NCI-H226 (cell line): ENCODE measurements around the gene NTN5.
A peak's percentile ranks its signal among the peaks of the same experiment; 100 is the strongest.
"Not testable (repeated sequence)": the region's sequence is repeated elsewhere in the genome, so short reads cannot be mapped to it uniquely, and the experiment has no call there.

Experiments used
- DNase-seq: peaks from one replicate; pipeline ENCODE4 v3.0.0-alpha.2; 2015

NTN5 gene

GRCh38 chr19:48668332-48668731 lies 4.5 kb downstream of the NTN5 start:
- no peak for DNase-seq

- DNase-seq, result no peak
Observed at GRCh38 chr19:48665786-48666185, 7.0 kb downstream of the NTN5 start.

- no peak for DNase-seq
Observed at GRCh38 chr19:48664476-48664875, 8.3 kb downstream of the NTN5 start.

- DNase-seq, result no peak
Observed at GRCh38 chr19:48663667-48664066, 9.2 kb downstream of the NTN5 start.

GRCh38 chr19:48661711-48662090 lies 11.1 kb downstream of the NTN5 start:
- no peak for DNase-seq

- peak; percentile 79 for DNase-seq
Observed at GRCh38 chr19:48660852-48661710, 11.7 kb downstream of the NTN5 start.

GRCh38 chr19:48659768-48660167 lies 13.0 kb downstream of the NTN5 start:
- peak; percentile 53 for DNase-seq

GRCh38 chr19:48658483-48658882 lies 14.3 kb downstream of the NTN5 start:
- no peak for DNase-seq

- DNase-seq, result not testable (repeated sequence)
Observed at GRCh38 chr19:48657828-48658227, 15.0 kb downstream of the NTN5 start.

GRCh38 chr19:48656840-48657474 lies 15.9 kb downstream of the NTN5 start:
- peak; percentile 64 for DNase-seq

- DNase-seq, result no peak
Observed at GRCh38 chr19:48654299-48655059, 18.3 kb downstream of the NTN5 start.

GRCh38 chr19:48651683-48652048 lies 21.2 kb downstream of the NTN5 start:
- no peak for DNase-seq

GRCh38 chr19:48650974-48651682 lies 21.7 kb downstream of the NTN5 start:
- DNase-seq, result no peak

- no peak for DNase-seq
Observed at GRCh38 chr19:48648134-48648533, 24.7 kb downstream of the NTN5 start.

- DNase-seq, result no peak
Observed at GRCh38 chr19:48646722-48647216, 26.0 kb downstream of the NTN5 start.

- peak; percentile 80 for DNase-seq
Observed at GRCh38 chr19:48646001-48646721, 26.7 kb downstream of the NTN5 start, which contains the start of gene CA11. TSS of gene CA11 (minus strand) at chr19:48646187. CDS start at chr19:48645632, 555 bp downstream.

- no peak for DNase-seq
Observed at GRCh38 chr19:48645620-48646000, 27.2 kb downstream of the NTN5 start.

- peak; percentile 74 for DNase-seq
Observed at GRCh38 chr19:48644839-48645619, 27.8 kb downstream of the NTN5 start.

GRCh38 chr19:48644355-48644754 lies 28.5 kb downstream of the NTN5 start:
- no peak for DNase-seq

GRCh38 chr19:48642862-48643261 lies 30.0 kb downstream of the NTN5 start:
- DNase-seq, result no peak

GRCh38 chr19:48641850-48642249 lies 31.0 kb downstream of the NTN5 start:
- DNase-seq, result no peak
